ENCODE data around the gene ANKRD52. TPM values are rescaled to one million over a fixed set of nuclear protein-coding genes. Genes with fewer than 3 reads are reported as not detected.

The ANKRD52 gene
- total RNA-seq, 1 donor from 2014 or later: 68.0 TPM

DNA sequence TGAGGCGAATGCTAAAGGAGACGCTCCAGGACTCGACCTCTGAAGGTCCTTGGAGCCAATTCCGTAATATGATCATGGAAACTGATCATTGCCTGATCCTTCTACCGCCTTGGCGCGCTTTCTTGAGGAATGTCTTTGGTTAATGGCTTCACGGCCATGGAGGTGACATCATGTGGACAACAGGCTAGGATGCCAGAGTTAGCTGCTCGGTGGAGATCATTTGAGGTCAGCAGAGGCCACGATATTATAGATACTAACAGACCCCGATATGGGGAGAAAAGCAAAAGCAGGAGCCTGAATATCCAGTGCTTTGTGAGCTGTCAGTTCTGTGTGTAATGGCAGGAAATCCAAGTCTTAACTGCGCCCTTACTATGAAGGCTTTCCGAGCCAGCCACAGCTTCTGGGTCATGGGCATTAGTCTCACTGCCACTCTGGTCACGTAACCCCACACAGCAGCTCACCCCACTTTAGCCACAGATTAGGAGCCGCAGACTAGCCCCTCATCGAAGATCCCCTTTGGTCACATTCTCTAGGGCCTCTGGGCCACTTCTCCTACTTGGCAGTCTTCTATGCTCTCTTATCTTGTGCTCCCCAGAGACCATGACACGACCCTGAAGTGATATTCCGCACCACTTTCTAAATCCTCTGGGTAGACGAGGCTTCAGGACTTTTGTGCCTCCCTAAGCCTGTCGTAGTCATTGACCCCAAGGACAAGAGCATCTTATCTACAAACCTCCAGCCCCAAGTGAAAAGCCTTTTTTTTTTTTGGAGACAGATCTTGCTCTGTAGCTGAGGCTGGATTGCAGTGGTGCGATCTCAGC, 42.7 kb upstream of the ANKRD52 start:
- no peak for TF ChIP-seq CTCF (conservative IDR thresholded peaks at IDR 0.05)
- Mint-ChIP-seq H3K27ac (ENCODE audit: unreplicated experiment) (peak overlapping the region; percentile 90), H3K4me1 (peaks cover 38% of the 10 kb centered on the region), H3K9me3 (no peaks in the 10 kb centered on the region), H3K27me3 (ENCODE audit: low read depth) (no peaks in the 10 kb centered on the region), H3K4me3 (peak overlapping the region; percentile 97), H3K36me3 (ENCODE audit: low read depth) (peaks cover 5% of the 10 kb centered on the region)
- DNase-seq (ENCODE audit: low read depth, low spot score): no peak

DNA sequence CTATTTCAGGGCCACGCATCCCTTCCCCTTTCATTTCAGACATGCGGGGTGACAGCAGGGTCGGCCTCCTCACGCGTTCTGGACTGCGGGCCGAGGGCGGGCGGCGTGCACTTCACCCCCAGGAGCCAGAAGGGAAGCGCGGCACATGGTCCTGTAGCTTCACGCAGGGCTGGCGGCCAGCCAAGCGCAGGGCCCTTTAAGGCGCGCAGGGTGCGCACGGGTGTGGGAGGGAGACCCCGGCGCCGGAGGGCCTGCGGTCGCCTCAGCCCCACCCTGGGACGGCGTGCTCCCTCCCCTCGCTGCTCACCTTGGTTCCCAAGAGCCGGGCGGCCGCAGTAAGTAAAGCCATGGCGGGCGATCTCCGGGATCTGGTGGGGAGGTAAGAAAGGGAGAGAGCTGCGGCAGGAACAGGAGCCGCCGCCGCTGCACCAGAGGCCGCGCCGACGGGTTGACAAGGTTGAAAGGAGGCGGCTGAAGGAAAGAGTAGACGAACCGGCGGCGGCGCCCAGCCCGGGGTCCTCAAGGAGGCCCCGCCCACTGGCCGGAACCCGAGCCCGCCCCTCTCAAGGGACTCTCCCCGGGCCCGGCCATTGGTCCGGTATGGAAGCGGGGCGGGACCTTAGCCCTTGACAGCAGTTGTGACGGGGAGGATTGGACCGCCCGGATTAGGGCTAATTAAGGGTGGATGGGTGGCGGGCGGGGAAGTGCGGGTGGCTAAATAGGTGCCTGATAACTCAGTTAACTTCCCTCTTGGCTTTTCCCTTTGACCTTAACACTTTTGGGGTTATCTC, 41.9 kb upstream of the ANKRD52 start, which contains the start of gene CS:
TSS of gene CS (minus strand) at position 478 of the 791 bp plus-strand sequence. CDS start at position 349, 129 bp downstream.
- H3K27ac Mint-ChIP-seq (ENCODE audit: unreplicated experiment): peak within 1 kb of the TSS; percentile 95
- H3K27me3 Mint-ChIP-seq (ENCODE audit: low read depth): no peaks in the 10 kb centered on the region
- peak; percentile 96 for DNase-seq (ENCODE audit: low read depth, low spot score)
- H3K4me3 Mint-ChIP-seq: peak within 1 kb of the TSS; percentile 97
- no peaks in the 10 kb centered on the region for H3K9me3 Mint-ChIP-seq
- peaks cover 3% of the 10 kb centered on the region for H3K36me3 Mint-ChIP-seq (ENCODE audit: low read depth)
- peaks cover 38% of the 10 kb centered on the region for H3K4me1 Mint-ChIP-seq
- TF ChIP-seq CTCF (conservative IDR thresholded peaks at IDR 0.05): no peak

DNA sequence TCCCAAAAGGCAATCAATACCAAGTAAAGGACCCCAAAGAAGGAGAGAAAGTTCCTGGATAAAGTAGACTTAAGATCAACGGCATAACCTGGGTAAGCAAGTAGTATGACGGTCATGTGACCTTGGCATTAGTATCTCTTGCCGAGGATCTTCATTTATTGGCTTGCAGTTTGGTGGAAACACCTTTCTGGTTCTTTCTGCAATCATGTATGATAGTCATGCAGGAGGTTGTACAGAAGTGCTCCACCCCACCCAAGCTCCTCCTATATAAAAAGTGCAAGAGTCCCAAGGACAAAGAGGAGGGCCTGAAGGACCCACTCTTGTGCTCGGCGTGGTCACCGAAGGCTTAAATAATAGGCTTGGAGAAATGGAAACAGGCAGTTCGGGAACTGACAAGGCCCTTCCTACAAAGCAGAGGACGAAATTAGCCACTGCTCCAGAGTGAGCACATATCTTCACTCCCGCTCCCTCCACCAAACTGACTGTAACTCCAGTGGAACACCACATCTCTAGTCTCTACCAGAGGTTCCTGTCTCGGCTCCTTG, 41.2 kb upstream of the ANKRD52 start:
- peak overlapping the region; percentile 97 for H3K4me3 Mint-ChIP-seq
- DNase-seq (ENCODE audit: low read depth, low spot score): no peak
- no peaks in the 10 kb centered on the region for H3K27me3 Mint-ChIP-seq (ENCODE audit: low read depth)
- H3K9me3 Mint-ChIP-seq: no peaks in the 10 kb centered on the region
- no peaks in the 10 kb centered on the region for H3K36me3 Mint-ChIP-seq (ENCODE audit: low read depth)
- TF ChIP-seq CTCF (conservative IDR thresholded peaks at IDR 0.05): no peak
- H3K27ac Mint-ChIP-seq (ENCODE audit: unreplicated experiment): peak overlapping the region; percentile 93
- H3K4me1 Mint-ChIP-seq: peaks cover 38% of the 10 kb centered on the region

GRCh38 chr12:56298828-56299227, 40.6 kb upstream of the ANKRD52 start:
- H3K4me1 Mint-ChIP-seq: peaks cover 38% of the 10 kb centered on the region
- no peak for TF ChIP-seq CTCF (conservative IDR thresholded peaks at IDR 0.05)
- no peaks in the 10 kb centered on the region for H3K9me3 Mint-ChIP-seq
- no peak for DNase-seq (ENCODE audit: low read depth, low spot score)
- no peaks in the 10 kb centered on the region for H3K27me3 Mint-ChIP-seq (ENCODE audit: low read depth)
- no peak overlapping the region for H3K27ac Mint-ChIP-seq (ENCODE audit: unreplicated experiment)
- H3K4me3 Mint-ChIP-seq: peak overlapping the region; percentile 97
- H3K36me3 Mint-ChIP-seq (ENCODE audit: low read depth): no peaks in the 10 kb centered on the region

GRCh38 chr12:56297400-56297799, 39.2 kb upstream of the ANKRD52 start:
- peaks cover 42% of the 10 kb centered on the region for H3K4me1 Mint-ChIP-seq

More at GRCh38 chr12:56297400-56297799, 39.2 kb upstream of the ANKRD52 start:
- DNase-seq (ENCODE audit: low read depth, low spot score): no peak
- no peaks in the 10 kb centered on the region for H3K36me3 Mint-ChIP-seq (ENCODE audit: low read depth)
- TF ChIP-seq CTCF (conservative IDR thresholded peaks at IDR 0.05): no peak
- H3K4me3 Mint-ChIP-seq: peak overlapping the region; percentile 97
- no peaks in the 10 kb centered on the region for H3K9me3 Mint-ChIP-seq
- H3K27me3 Mint-ChIP-seq (ENCODE audit: low read depth): no peaks in the 10 kb centered on the region
- H3K27ac Mint-ChIP-seq (ENCODE audit: unreplicated experiment): no peak overlapping the region
